ENCODE data around the gene CORO2A.

DNA sequence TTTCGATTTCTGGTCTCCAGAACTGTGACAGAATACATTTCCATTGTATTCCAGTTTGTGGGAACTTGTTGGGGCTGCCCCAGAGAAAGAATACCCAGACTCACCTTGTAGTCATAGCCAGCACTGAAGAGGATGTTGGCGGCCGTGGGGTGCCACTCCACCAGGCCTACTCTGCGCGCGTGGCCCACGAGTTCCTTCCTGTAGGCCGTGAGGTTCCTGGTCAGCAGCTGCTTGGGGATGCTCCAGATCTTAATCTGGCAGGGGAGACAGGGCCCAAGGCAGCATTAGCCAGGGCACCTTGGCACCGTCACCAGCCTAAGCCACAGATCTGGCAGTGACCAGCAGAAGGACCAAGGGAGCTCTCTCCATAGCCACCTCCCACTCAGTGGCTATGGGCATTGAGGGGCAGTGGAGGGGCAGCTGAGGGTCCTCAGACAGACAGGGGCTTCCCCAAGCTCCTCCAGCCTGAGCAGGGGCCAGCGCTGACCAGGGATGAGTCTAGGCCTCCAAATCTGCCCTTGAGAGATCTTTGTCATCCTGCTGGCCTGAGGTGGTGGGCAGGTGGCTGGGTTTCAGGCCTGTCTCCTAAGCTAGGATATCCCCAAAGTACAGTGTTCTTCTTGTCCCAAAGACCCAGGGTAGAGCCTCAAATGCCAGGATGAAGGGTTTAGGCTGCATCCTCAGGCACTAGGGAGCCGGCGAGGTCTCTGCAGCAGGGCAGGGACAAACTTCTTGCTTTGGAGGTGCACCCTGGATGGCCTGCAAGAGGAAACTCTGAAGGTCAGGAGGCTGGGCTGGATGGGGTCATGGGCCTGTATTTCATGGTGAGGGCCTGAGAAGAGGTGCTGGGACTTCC is 57.5 kb downstream of the CORO2A start:
- TF ChIP-seq, protein P1, sequence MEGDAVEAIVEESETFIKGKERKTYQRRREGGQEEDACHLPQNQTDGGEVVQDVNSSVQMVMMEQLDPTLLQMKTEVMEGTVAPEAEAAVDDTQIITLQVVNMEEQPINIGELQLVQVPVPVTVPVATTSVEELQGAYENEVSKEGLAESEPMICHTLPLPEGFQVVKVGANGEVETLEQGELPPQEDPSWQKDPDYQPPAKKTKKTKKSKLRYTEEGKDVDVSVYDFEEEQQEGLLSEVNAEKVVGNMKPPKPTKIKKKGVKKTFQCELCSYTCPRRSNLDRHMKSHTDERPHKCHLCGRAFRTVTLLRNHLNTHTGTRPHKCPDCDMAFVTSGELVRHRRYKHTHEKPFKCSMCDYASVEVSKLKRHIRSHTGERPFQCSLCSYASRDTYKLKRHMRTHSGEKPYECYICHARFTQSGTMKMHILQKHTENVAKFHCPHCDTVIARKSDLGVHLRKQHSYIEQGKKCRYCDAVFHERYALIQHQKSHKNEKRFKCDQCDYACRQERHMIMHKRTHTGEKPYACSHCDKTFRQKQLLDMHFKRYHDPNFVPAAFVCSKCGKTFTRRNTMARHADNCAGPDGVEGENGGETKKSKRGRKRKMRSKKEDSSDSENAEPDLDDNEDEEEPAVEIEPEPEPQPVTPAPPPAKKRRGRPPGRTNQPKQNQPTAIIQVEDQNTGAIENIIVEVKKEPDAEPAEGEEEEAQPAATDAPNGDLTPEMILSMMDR (IDR thresholded peaks at IDR 0.05), result no peak
- no peak for TF ChIP-seq POLR2A (IDR thresholded peaks at IDR 0.05)

Measured in body of pancreas (tissue), 4 donors.